ENCODE measurements around the gene FES. TPM values are rescaled to one million over a fixed set of nuclear protein-coding genes. Genes with fewer than 3 reads are reported as not detected.

Gene FES
- total and polyA plus RNA-seq, 2 of the 13 experiments (the other 11 are each of a cell fraction or from before 2014, with no cell fraction given): 4.0 to 9.5 TPM

DNA sequence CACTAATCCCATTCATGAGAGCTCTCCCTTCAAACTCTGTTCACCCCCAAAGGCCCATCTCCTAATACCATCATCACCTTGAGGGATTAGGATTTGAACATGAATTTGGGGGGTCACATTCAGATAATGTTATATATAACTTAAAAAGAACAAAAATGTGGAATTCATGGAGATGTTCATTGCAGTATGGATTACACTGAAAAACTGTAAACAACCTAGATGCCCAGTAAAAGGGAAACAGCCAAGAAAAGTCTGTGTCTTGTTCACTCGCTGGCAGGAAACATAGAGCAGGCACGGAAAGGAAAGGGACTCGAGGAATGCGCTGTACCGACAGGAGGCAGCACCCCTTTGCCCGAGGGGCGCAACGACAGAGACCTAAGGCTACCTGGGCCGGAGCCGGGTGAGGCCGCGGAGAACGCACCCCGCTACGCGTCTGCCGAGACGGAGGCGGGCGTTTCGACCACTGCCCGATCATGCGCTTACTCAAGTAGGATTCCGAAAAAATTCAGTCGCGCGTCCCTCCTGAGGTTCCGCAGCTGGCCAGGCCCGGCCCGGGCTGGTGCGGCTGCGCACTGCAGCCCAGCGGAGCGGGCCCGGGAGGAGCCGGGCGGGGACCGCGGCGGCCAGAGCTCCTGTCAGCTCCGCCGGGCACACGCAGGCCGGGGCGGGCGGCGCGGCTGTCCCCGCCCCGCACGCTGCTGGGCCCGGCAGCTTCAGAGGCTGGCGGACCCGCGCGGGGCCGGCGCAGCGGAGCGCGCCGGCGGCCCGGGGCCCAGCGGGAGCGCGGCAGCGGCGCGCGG lies 17.9 kb downstream of the FES start (continued):
- TF ChIP-seq ZNF577 (CRISPR knock-in tag; IDR thresholded peaks at IDR 0.05; ENCODE audit: borderline replicate concordance, low read depth) (no peak), ATF4 (CRISPR knock-in tag; IDR thresholded peaks at IDR 0.05) (no peak), POGK (CRISPR knock-in tag; conservative IDR thresholded peaks at IDR 0.05) (peak; percentile 73; the same call in 1 of the 2 replicates), MYNN (CRISPR knock-in tag; IDR thresholded peaks at IDR 0.05; ENCODE audit: low read depth) (0 out of 2 replicates have a peak, but pooled peaks have one; percentile 58), NCOA2 (CRISPR knock-in tag; IDR thresholded peaks at IDR 0.05) (peak; percentile 59), ZNF292 (CRISPR knock-in tag; IDR thresholded peaks at IDR 0.05; ENCODE audit: borderline replicate concordance, low read depth) (0 out of 2 replicates have a peak, but pooled peaks have one; percentile 38), ASH2L (IDR thresholded peaks at IDR 0.05; ENCODE audit: insufficient read length, low read depth, low read length) (peak; percentile 62), CREBL2 (CRISPR knock-in tag; IDR thresholded peaks at IDR 0.05; ENCODE audit: borderline replicate concordance) (no peak), ZNF749 (CRISPR knock-in tag; IDR thresholded peaks at IDR 0.05; ENCODE audit: borderline replicate concordance) (no peak), SP2 (CRISPR knock-in tag; IDR thresholded peaks at IDR 0.05) (peak; percentile 23; the same call in 1 of the 2 replicates), ETV6 (CRISPR knock-in tag; conservative IDR thresholded peaks at IDR 0.05) (no peak), AHR (CRISPR knock-in tag; IDR thresholded peaks at IDR 0.05) (peak; percentile 72; the same call in 1 of the 2 replicates), ZNF7 (CRISPR knock-in tag; IDR thresholded peaks at IDR 0.05) (0 out of 2 replicates have a peak, but pooled peaks have one; percentile 22), ZFX (CRISPR knock-in tag; IDR thresholded peaks at IDR 0.05; ENCODE audit: low read depth) (peak; percentile 89), RXRB (CRISPR knock-in tag; IDR thresholded peaks at IDR 0.05; ENCODE audit: borderline replicate concordance) (peak; percentile 53; the same call in 1 of the 2 replicates), CBX5 (CRISPR knock-in tag; IDR thresholded peaks at IDR 0.05; ENCODE audit: borderline replicate concordance) (peak; percentile 72; the same call in 1 of the 2 replicates), ZNF839 (CRISPR knock-in tag; IDR thresholded peaks at IDR 0.05; ENCODE audit: borderline replicate concordance) (no peak), LBX2 (CRISPR knock-in tag; IDR thresholded peaks at IDR 0.05; ENCODE audit: borderline replicate concordance) (peak; percentile 54; the same call in 1 of the 2 replicates)
- TF ChIP-seq, protein P1, sequence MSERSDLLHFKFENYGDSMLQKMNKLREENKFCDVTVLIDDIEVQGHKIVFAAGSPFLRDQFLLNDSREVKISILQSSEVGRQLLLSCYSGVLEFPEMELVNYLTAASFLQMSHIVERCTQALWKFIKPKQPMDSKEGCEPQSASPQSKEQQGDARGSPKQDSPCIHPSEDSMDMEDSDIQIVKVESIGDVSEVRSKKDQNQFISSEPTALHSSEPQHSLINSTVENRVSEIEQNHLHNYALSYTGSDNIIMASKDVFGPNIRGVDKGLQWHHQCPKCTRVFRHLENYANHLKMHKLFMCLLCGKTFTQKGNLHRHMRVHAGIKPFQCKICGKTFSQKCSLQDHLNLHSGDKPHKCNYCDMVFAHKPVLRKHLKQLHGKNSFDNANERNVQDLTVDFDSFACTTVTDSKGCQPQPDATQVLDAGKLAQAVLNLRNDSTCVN (CRISPR knock-in tag; IDR thresholded peaks at IDR 0.05; ENCODE audit: borderline replicate concordance): 0 out of 2 replicates have a peak, but pooled peaks have one; percentile 34

All from HepG2 (cell line).